BLaER1 treated with 17β-estradiol and CSF1 and Interleukin-3, amounts not matched to agents 10 nM and 100 nM (cell line): ENCODE data around the gene CLN5.

Experiments
- H3K27ac ChIP-seq, 11 experiments: shearing (Covaris generic); formaldehyde crosslinking; 2 replicates each; pipeline ENCODE4 v1.8.1; 2022
- H3K27me3 ChIP-seq, 11 experiments: shearing (Covaris generic); formaldehyde crosslinking; 2 replicates each; pipeline ENCODE4 v1.8.1; 2022
- H3K36me3 ChIP-seq, 11 experiments: shearing (Covaris generic); formaldehyde crosslinking; 2 replicates each; pipeline ENCODE4 v1.8.1; 2022
- H3K4me1 ChIP-seq, 10 experiments: shearing (Covaris generic); formaldehyde crosslinking; 2 replicates each; pipeline ENCODE4 v1.8.1; 2022
- H3K4me2 ChIP-seq, 11 experiments: shearing (Covaris generic); formaldehyde crosslinking; 2 replicates each; pipeline ENCODE4 v1.8.1; 2022
- H3K4me3 ChIP-seq, 10 experiments: shearing (Covaris generic); formaldehyde crosslinking; 2 replicates each; pipeline ENCODE4 v1.8.1; 2022
- H3K9ac ChIP-seq, 11 experiments: shearing (Covaris generic); formaldehyde crosslinking; 2 replicates each; pipeline ENCODE4 v1.8.1; 2022
- H3K9me3 ChIP-seq, 11 experiments: shearing (Covaris generic); formaldehyde crosslinking; replicated peaks in 1 of 11; 2 replicates each; pipeline ENCODE4 v1.8.1; 2022
- H4K20me1 ChIP-seq, 11 experiments: shearing (Covaris generic); formaldehyde crosslinking; 2 replicates each; pipeline ENCODE4 v1.8.1; 2022
- Cebpa-rat ChIP-seq, 11 experiments: shearing (Covaris generic); IDR thresholded peaks; 2 replicates each; pipeline ENCODE4 v1.8.1; 2022

CLN5 gene

DNA sequence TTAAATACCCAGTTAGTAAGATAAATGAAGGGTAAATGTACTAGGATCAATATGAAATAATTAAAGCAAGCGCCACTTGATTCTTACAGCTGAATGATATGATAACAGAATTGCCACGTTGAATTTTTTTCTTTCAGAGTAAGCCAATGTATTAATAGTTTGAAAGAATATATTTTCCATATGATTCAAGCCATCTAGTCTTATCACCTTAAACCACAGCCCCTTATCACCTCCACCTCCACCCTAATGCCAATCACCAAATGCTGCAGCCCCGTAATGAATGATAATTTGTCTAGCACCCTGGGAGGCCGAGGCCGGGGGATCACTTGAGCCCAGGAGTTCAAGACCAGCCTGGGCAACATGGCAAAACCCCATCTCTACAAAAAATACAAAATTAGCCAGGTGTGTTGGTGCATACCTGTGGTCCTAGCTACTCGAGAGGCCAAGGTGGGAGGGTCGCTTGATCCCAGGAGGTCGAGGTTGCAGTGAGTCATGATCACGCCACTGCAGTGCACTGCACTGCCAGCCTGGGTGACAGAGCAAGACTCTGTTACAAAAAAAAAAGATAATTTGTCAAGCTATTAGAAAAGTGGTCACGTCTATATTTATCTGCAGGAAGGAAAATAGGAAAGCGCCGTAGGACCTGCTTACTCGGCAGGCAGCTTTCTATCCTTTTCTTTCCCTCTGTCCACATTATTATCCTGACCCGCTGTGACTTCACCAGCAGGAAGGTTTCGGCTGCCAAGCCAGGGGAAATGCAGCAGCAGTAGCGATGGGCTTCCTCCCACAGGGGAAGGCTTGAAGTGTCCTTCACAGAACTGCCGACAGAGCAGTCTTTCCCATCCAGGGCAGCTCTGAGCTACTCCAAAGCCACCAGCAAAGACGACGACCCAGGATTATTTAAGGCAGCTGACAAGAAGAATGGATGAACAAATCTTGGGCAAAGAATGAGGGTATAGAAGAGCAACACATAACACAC lies 19.7 kb upstream of the CLN5 start:
- no peak for TF ChIP-seq Cebpa-rat (IDR thresholded peaks at IDR 0.05)
- Histone ChIP-seq H4K20me1 (no peaks in the 10 kb centered on the region), H3K27ac (no peak overlapping the region), H3K4me2 (peak overlapping the region in 3 of 11 experiments; percentile 0 to 59 (median 53); a peak in 4 of 22 replicates), H3K4me3 (no peak overlapping the region), H3K9me3 (no peaks in the 10 kb centered on the region), H3K36me3 (no peaks in the 10 kb centered on the region), H3K4me1 (peaks cover 0 to 12% (median 0%) of the 10 kb centered on the region in 10 experiments; a peak in 4 of 20 replicates), H3K9ac (peak overlapping the region in 1 of 11 experiments; percentile 32; a peak in 2 of 22 replicates), H3K27me3 (no peaks in the 10 kb centered on the region)

DNA sequence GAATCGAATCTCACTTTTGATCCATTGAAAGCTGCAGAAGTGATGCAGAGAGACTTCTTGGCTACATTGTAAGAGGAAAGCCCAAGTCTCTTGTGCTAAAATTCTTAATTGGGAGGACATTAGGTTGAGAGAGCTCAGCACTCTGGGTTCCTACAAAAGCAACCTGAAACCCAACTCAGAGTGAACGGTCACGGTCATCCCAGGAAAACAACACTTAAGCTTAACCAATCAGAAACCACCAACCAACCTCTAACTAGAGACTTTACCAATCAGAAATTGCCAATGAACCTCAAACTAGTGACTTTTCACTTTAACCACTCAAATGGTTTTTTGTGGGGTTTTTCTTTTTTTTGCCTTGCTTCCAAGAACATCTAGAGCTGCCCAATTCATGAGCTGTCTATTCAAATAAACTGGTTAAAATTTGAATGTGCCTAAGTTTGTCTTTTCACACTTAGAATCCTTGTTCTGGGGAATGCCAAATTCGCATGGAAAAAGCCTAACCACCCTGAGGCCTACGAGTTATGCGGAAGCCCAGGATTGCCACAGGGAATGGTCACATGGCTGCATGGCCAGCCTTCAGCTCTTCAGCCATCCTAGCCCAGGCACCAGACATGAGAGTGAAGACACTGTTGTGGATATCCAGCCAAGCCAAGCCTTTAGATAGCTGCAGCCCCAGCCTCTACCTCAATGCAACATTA lies 17.8 kb upstream of the CLN5 start:
- Histone ChIP-seq H3K4me2 (no peak overlapping the region), H3K27me3 (no peaks in the 10 kb centered on the region), H3K4me1 (peaks cover 0 to 12% (median 0%) of the 10 kb centered on the region in 10 experiments; a peak in 4 of 20 replicates), H3K9ac (no peak overlapping the region), H3K4me3 (no peak overlapping the region), H3K27ac (no peak overlapping the region), H3K9me3 (no peaks in the 10 kb centered on the region), H3K36me3 (no peaks in the 10 kb centered on the region), H4K20me1 (no peaks in the 10 kb centered on the region)
- no peak for TF ChIP-seq Cebpa-rat (IDR thresholded peaks at IDR 0.05)

DNA sequence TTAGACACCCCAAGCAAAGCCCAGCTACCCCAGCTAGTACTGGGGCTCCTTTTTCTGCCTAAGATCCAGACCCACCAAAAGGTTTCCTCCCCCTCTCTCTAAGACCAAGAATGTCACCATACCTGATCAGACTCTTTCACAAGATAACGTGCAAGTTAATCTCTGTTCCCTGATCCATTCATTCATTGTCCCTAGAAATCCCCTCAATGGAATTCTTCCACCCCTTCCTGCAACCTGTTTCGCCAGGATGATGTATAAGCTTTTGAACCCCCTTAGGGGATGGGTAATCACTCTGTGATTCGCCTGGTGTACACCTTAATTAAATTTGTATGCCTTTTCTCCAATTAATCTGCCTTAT lies 17.3 kb upstream of the CLN5 start:
- no peaks in the 10 kb centered on the region for H3K27me3 ChIP-seq
- no peaks in the 10 kb centered on the region for H4K20me1 ChIP-seq
- H3K27ac ChIP-seq: no peak overlapping the region
- no peaks in the 10 kb centered on the region for H3K9me3 ChIP-seq
- peaks cover 0 to 12% (median 0%) of the 10 kb centered on the region in 10 experiments; a peak in 4 of 20 replicates for H3K4me1 ChIP-seq
- no peaks in the 10 kb centered on the region for H3K36me3 ChIP-seq
- no peak for TF ChIP-seq Cebpa-rat (IDR thresholded peaks at IDR 0.05)
- H3K4me2 ChIP-seq: no peak overlapping the region
- H3K4me3 ChIP-seq: no peak overlapping the region
- no peak overlapping the region for H3K9ac ChIP-seq

DNA sequence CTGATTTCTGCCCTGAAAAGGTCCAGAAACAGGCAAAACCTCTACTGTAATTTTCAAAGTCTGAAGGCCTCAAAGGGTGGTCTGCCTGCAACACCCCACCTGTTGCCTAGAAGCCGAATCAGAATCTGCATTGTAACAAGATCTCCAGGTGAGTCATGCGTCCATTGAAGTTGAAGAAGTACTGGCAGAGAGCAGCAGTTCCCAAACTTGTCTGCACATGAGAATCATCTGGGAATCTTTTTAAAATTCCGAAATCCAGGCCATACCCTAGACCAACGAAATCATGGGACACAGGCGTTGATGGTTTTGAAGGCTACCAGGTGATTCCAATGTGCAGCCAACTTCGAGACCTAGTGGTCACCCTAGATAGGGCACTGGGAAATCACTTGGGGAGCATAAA lies 16.0 kb upstream of the CLN5 start:
- no peak for TF ChIP-seq Cebpa-rat (IDR thresholded peaks at IDR 0.05)
- Histone ChIP-seq H3K27me3 (no peaks in the 10 kb centered on the region), H3K36me3 (no peaks in the 10 kb centered on the region), H3K4me3 (no peak overlapping the region), H3K9ac (no peak overlapping the region), H3K4me1 (peaks cover 0 to 12% (median 0%) of the 10 kb centered on the region in 10 experiments; a peak in 4 of 20 replicates), H3K9me3 (no peaks in the 10 kb centered on the region), H4K20me1 (no peaks in the 10 kb centered on the region), H3K27ac (no peak overlapping the region), H3K4me2 (no peak overlapping the region)

DNA sequence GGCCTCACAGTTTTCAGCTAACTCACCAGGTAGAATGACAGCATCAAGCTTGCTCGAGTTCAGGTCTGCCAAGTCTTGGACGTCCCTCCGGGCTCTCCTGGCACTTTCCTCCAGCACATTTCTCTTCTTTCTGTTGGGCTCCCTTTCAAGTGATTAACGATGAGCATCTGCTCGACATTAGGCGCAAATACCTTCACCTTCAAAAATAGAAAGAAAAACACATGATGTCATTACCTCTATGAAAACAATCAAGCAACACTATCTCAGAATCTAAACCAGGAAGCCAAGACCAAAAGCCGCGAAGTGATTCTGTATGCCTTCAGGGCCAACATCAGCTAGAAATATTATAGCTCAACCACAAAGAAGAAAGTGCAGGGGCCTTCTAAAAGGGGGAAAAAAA lies 15.4 kb upstream of the CLN5 start:
- no peak overlapping the region for H3K9ac ChIP-seq

DNA sequence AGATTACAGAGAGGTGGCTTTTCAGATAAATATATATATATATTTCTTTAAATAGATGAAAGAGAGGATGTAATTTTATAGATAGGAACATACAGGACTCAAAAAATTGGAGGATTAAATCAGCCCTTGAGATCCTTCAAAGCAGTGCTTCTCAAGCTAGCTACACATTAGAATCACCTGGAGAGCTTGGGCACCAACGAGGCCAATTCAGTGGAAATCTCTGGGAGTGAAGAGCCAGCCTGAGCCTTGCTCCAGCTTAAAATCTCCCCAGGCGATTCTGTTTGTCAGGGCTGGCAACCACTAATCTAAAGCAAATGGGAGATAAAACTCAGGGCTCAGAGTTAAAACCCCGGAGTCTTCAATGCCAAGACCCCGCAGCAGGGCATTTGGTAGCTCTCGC lies 15.0 kb upstream of the CLN5 start:
- H3K4me3 ChIP-seq: no peak overlapping the region
- TF ChIP-seq Cebpa-rat (IDR thresholded peaks at IDR 0.05): no peak
- no peaks in the 10 kb centered on the region for H4K20me1 ChIP-seq

More for the DNA sequence above, 15.4 kb upstream of the CLN5 start:
- Histone ChIP-seq H3K4me1 (peaks cover 0 to 12% (median 0%) of the 10 kb centered on the region in 10 experiments; a peak in 4 of 20 replicates), H3K4me3 (no peak overlapping the region), H3K9me3 (no peaks in the 10 kb centered on the region), H3K36me3 (no peaks in the 10 kb centered on the region), H4K20me1 (no peaks in the 10 kb centered on the region), H3K27ac (no peak overlapping the region), H3K27me3 (no peaks in the 10 kb centered on the region), H3K4me2 (no peak overlapping the region)
- no peak for TF ChIP-seq Cebpa-rat (IDR thresholded peaks at IDR 0.05)

DNA sequence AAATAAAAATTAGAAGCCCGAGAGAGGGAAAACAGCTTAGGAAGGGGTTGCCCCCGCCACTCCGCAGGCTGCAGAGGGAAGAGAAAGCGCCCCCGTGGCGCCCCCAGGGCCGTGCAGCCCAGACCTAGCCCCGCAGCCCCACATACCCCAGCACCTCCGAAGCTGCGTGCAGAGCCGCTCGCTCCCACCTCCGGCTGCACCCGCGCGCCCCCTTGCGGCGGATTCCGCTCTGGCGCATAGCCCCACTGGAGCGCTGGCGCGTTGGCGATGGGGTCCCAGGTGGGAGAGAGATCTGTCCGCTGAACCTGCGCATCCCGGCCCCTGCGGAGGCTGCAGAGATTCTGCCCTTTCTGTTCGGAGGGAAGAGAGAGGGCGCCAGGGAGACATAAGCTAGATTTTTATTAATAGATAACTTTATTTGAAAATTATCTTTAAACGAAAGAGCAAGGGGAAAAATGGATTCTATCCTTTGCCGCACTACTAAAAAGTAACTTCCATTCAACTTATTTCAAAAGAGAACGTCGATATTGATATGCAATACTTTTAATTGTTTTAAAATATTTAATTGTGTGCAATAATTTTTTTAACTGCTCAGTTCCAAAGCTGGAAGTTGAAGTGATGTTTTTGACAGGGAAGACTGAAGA lies 11.7 kb upstream of the CLN5 start:
- Histone ChIP-seq H3K9ac (no peak overlapping the region), H3K4me1 (peaks cover 0 to 10% (median 4%) of the 10 kb centered on the region in 10 experiments; a peak in 8 of 20 replicates), H3K27ac (no peak overlapping the region), H3K36me3 (no peaks in the 10 kb centered on the region), H3K4me3 (no peak overlapping the region), H3K9me3 (no peaks in the 10 kb centered on the region), H3K4me2 (peak overlapping the region in 6 of 11 experiments; percentile 27 to 59 (median 36); a peak in 9 of 22 replicates), H4K20me1 (no peaks in the 10 kb centered on the region), H3K27me3 (no peaks in the 10 kb centered on the region)
- TF ChIP-seq Cebpa-rat (IDR thresholded peaks at IDR 0.05): no peak

More for the DNA sequence above, 15.0 kb upstream of the CLN5 start:
- Histone ChIP-seq H3K9me3 (no peaks in the 10 kb centered on the region), H3K27ac (no peak overlapping the region), H3K27me3 (no peaks in the 10 kb centered on the region), H3K36me3 (no peaks in the 10 kb centered on the region), H3K9ac (no peak overlapping the region), H3K4me1 (peaks cover 0 to 12% (median 1%) of the 10 kb centered on the region in 10 experiments; a peak in 8 of 20 replicates), H3K4me2 (no peak overlapping the region)

DNA sequence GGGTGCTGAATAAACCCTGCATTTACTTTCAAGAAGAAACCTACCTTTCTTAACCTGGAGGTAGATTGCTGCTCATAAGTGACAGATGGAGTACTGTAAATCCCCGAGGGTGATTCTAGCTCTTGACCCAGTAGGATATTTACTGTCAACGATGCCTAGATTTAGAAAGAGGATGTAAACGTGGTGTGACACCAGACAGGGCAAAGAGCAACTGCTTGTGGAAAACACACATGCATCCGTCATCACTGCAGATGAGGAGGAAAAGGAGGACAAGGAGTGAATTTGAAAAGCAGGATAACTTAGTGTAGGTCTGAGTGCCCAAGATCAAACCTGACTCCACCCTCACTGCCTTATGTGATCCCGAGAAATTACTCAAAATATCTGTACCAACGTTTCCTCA lies 9.8 kb upstream of the CLN5 start:
- H3K4me3 ChIP-seq: no peak overlapping the region
- no peaks in the 10 kb centered on the region for H3K36me3 ChIP-seq
- TF ChIP-seq Cebpa-rat (IDR thresholded peaks at IDR 0.05): no peak
- no peaks in the 10 kb centered on the region for H3K9me3 ChIP-seq
- peaks cover 0 to 10% (median 4%) of the 10 kb centered on the region in 10 experiments; a peak in 8 of 20 replicates for H3K4me1 ChIP-seq
- peak overlapping the region in 3 of 11 experiments; percentile 5 to 24 (median 8); a peak in 5 of 22 replicates for H3K4me2 ChIP-seq
- H3K27ac ChIP-seq: no peak overlapping the region
- no peak overlapping the region for H3K9ac ChIP-seq
- no peaks in the 10 kb centered on the region for H4K20me1 ChIP-seq
- no peaks in the 10 kb centered on the region for H3K27me3 ChIP-seq

DNA sequence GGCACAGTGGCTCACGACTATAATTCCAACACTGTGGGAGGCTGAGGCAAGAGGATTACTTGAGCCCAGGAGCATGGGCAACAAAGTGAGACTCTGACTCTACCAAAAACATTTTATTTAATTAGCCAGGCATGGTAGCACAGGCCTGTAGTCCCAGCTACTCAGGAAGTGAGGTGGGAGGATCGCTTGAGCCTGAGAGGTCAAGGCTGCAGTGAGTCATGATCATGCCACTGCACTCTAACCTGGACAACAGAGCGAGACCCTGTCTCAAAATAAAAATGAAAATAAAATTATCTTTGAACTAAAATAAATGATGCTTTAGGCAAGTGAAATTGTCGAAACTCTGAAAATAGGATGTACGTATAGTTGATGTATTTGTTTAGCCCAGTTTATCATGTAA lies 8.2 kb upstream of the CLN5 start:
- no peak overlapping the region for H3K9ac ChIP-seq
- TF ChIP-seq Cebpa-rat (IDR thresholded peaks at IDR 0.05): no peak
- no peak overlapping the region for H3K27ac ChIP-seq
- H3K4me3 ChIP-seq: no peak overlapping the region
- H4K20me1 ChIP-seq: no peaks in the 10 kb centered on the region
- no peak overlapping the region for H3K4me2 ChIP-seq
- H3K36me3 ChIP-seq: no peaks in the 10 kb centered on the region
- H3K27me3 ChIP-seq: no peaks in the 10 kb centered on the region
- no peaks in the 10 kb centered on the region for H3K9me3 ChIP-seq
- peaks cover 0 to 10% (median 4%) of the 10 kb centered on the region in 10 experiments; a peak in 8 of 20 replicates for H3K4me1 ChIP-seq
